ELF-1 (cell line): ENCODE measurements around the gene GPR17.

Experiments used
- DNase-seq: peaks from one replicate; pipeline ENCODE4 v3.0.0-alpha.2; 2016; ENCODE audit warnings: low read depth, low spot score

GPR17 gene

GRCh38 chr2:127690696-127691095 is 44.7 kb downstream of the GPR17 start:
- DNase-seq: no peak

GRCh38 chr2:127694986-127695385 is 49.0 kb downstream of the GPR17 start:
- no peak for DNase-seq

- no peak for DNase-seq
These were observed 49.8 kb downstream of the GPR17 start for GRCh38 chr2:127695491-127696472.

- no peak for DNase-seq
These were observed 51.7 kb downstream of the GPR17 start for GRCh38 chr2:127697482-127698180.

- DNase-seq: no peak
These were observed 52.8 kb downstream of the GPR17 start for GRCh38 chr2:127698553-127699355.

GRCh38 chr2:127700527-127701192 is 54.7 kb downstream of the GPR17 start:
- DNase-seq: peak; percentile 86

- DNase-seq: peak; percentile 97
These were observed 55.3 kb downstream of the GPR17 start, which contains the start of gene SFT2D3 for GRCh38 chr2:127701193-127701650. SFT2D3 (plus strand) TSS chr2:127701497; CDS start chr2:127701529, 32 bp downstream.

GRCh38 chr2:127701651-127702394 is 55.9 kb downstream of the GPR17 start:
- DNase-seq: peak; percentile 90
